H1 (cell line): ENCODE measurements around the gene C1GALT1. TPM values are rescaled to one million over a fixed set of nuclear protein-coding genes. Genes with fewer than 3 reads are reported as not detected.

Experiments used
- CTCF ChIA-PET: fragments of 300-600 bp; sonication (Branson Sonifier 250); formaldehyde crosslinking; loops from one replicate; lab custom pipeline; 2021; ENCODE audit not compliant: partially characterized antibody; lab: Charles Lee
- POLR2A ChIA-PET: fragments of 300-600 bp; sonication (Branson Sonifier 250); formaldehyde crosslinking; loops from one replicate; lab custom pipeline; 2021; ENCODE audit warnings: inconsistent platforms; ENCODE audit not compliant: partially characterized antibody; lab: Charles Lee
- DNase-seq, 2 experiments: peaks; one replicate each; pipeline versions ENCODE4 v3.0.0 to v3.0.0-alpha.2; 2010 to 2022; ENCODE audit warnings: low spot score in 2 of 2, low read depth in 1 of 2, mixed read lengths in 1 of 2
- FAIRE-seq: peaks from 2 replicates; lab custom pipeline; 2011; peaks lifted over from hg19 to GRCh38; lab: Jason Lieb, UNC
- H2AFZ ChIP-seq: 2 replicates; pipeline ENCODE4 v1.8.1; 2012; ENCODE audit warnings: low read length, inconsistent platforms
- H2AK5ac ChIP-seq: 2 replicates; pipeline ENCODE4 v1.6.1; 2013; ENCODE audit warnings: low read depth, low read length
- H2BK120ac ChIP-seq: replicated peaks from 2 replicates; pipeline ENCODE3; 2013; ENCODE audit warnings: low read depth, low read length, inconsistent platforms
- H2BK12ac ChIP-seq: 2 replicates; pipeline ENCODE4 v1.6.1; 2013; ENCODE audit warnings: low read depth, low read length
- H2BK15ac ChIP-seq: 2 replicates; pipeline ENCODE4 v1.6.1; 2013; ENCODE audit warnings: low read length
- H2BK20ac ChIP-seq: 2 replicates; pipeline ENCODE4 v1.6.1; 2013; ENCODE audit warnings: low read length
- H2BK5ac ChIP-seq: 2 replicates; pipeline ENCODE4 v1.6.1; 2013; ENCODE audit warnings: low read depth, low read length
- H3K14ac ChIP-seq: 2 replicates; pipeline ENCODE4 v1.6.1; 2013; ENCODE audit warnings: inconsistent platforms; ENCODE audit not compliant: insufficient read length
- H3K18ac ChIP-seq: 2 replicates; pipeline ENCODE4 v1.6.1; 2013; ENCODE audit warnings: low read length; ENCODE audit errors: extremely low read depth
- H3K23ac ChIP-seq: 2 replicates; pipeline ENCODE4 v1.6.1; 2013; ENCODE audit warnings: inconsistent platforms; ENCODE audit not compliant: insufficient read length
- H3K23me2 ChIP-seq: 2 replicates; pipeline ENCODE4 v1.6.1; 2013; ENCODE audit warnings: low read depth, low read length
- H3K27ac ChIP-seq: 2 replicates; pipeline ENCODE4 v1.6.1; 2011; ENCODE audit warnings: low read depth, low read length, inconsistent platforms
- H3K27me3 ChIP-seq, 4 experiments: replicated peaks in 1 of 4; 1 replicate in 1 of 4; 2 replicates in 3 of 4; pipeline versions ENCODE4 v1.6.1 to v1.8.1; 2011 to 2013; ENCODE audit warnings: low read length in 3 of 4, mild to moderate bottlenecking in 3 of 4, inconsistent platforms in 2 of 4, mixed read lengths in 2 of 4, moderate library complexity in 1 of 4; ENCODE audit not compliant: control insufficient read depth in 3 of 4, insufficient read depth in 3 of 4; ENCODE audit errors: extremely low read depth in 1 of 4
- H3K36me3 ChIP-seq, 4 experiments: 2 replicates each; pipeline versions ENCODE4 v1.6.1 to v1.8.1; 2011 to 2013; ENCODE audit warnings: mild to moderate bottlenecking in 4 of 4, low read length in 3 of 4, moderate library complexity in 2 of 4, control low read depth in 1 of 4, inconsistent platforms in 1 of 4; ENCODE audit not compliant: insufficient read depth in 4 of 4, control insufficient read depth in 2 of 4
- H3K4ac ChIP-seq: replicated peaks from 2 replicates; pipeline ENCODE3; 2013; ENCODE audit warnings: low read length, low read depth, mixed read lengths, inconsistent platforms; ENCODE audit not compliant: insufficient read length
- H3K4me1 ChIP-seq, 4 experiments: replicated peaks in 1 of 4; 1 replicate in 1 of 4; 2 replicates in 3 of 4; pipeline versions ENCODE4 v1.6.1 to v1.8.1; 2011 to 2013; ENCODE audit warnings: low read length in 3 of 4, inconsistent platforms in 2 of 4, mixed read lengths in 1 of 4; ENCODE audit not compliant: insufficient read depth in 4 of 4, control insufficient read depth in 3 of 4
- H3K4me2 ChIP-seq, 2 experiments: 2 replicates each; pipeline versions ENCODE4 v1.6.1 to v1.8.1; 2011 to 2013; ENCODE audit warnings: low read depth in 2 of 2, low read length in 2 of 2, control low read depth in 1 of 2, inconsistent platforms in 1 of 2, mild to moderate bottlenecking in 1 of 2; ENCODE audit not compliant: insufficient read depth in 1 of 2
- H3K4me3 ChIP-seq, 4 experiments: fragments of 200-600, 300-600 bp in 1 of 4; sonication (generic), shearing (Covaris generic), sonication (Bioruptor Twin) in 1 of 4; 2 replicates each; pipeline versions ENCODE4 v1.5.1 to v1.8.1; 2011 to 2016; ENCODE audit warnings: low read length in 4 of 4, low read depth in 3 of 4, control low read depth in 2 of 4, inconsistent platforms in 2 of 4, mild to moderate bottlenecking in 2 of 4, mixed read lengths in 1 of 4, moderate library complexity in 1 of 4; ENCODE audit not compliant: insufficient read depth in 2 of 4; ENCODE audit errors: extremely low read depth in 1 of 4
- H3K56ac ChIP-seq: replicated peaks from 2 replicates; pipeline ENCODE3; 2013; ENCODE audit warnings: low read depth, mild to moderate bottlenecking, mixed read lengths, low read length, inconsistent platforms; ENCODE audit not compliant: insufficient read length
- H3K79me1 ChIP-seq: 2 replicates; pipeline ENCODE4 v1.6.1; 2013; ENCODE audit warnings: low read depth, low read length, control low read depth
- H3K79me2 ChIP-seq, 2 experiments: 2 replicates each; pipeline versions ENCODE4 v1.6.1 to v1.8.1; 2012 to 2013; ENCODE audit warnings: low read length in 2 of 2, mild to moderate bottlenecking in 2 of 2, inconsistent platforms in 1 of 2; ENCODE audit not compliant: insufficient read depth in 2 of 2, control insufficient read depth in 1 of 2
- H3K9ac ChIP-seq, 4 experiments: replicated peaks in 1 of 4; 1 replicate in 1 of 4; 2 replicates in 3 of 4; pipeline versions ENCODE4 v1.6.1 to v1.8.1; 2011 to 2013; ENCODE audit warnings: low read depth in 3 of 4, low read length in 3 of 4, control low read depth in 2 of 4, mild to moderate bottlenecking in 2 of 4, moderate library complexity in 2 of 4, inconsistent platforms in 1 of 4; ENCODE audit errors: extremely low read depth in 1 of 4
- H3K9me3 ChIP-seq, 2 experiments: 2 replicates each; pipeline versions ENCODE4 v1.6.1 to v1.8.1; 2012 to 2013; ENCODE audit warnings: mild to moderate bottlenecking in 2 of 2, moderate library complexity in 2 of 2, control low read depth in 1 of 2, inconsistent platforms in 1 of 2, low read depth in 1 of 2, low read length in 1 of 2, mixed read lengths in 1 of 2; ENCODE audit not compliant: insufficient read depth in 2 of 2
- H4K20me1 ChIP-seq, 2 experiments: replicated peaks in 1 of 2; 2 replicates each; pipeline versions ENCODE3 to v1.8.1; 2011 to 2013; ENCODE audit warnings: inconsistent platforms in 2 of 2, low read length in 2 of 2, mild to moderate bottlenecking in 1 of 2; ENCODE audit not compliant: insufficient read depth in 2 of 2, control insufficient read depth in 1 of 2
- H4K5ac ChIP-seq: 2 replicates; pipeline ENCODE4 v1.6.1; 2013; ENCODE audit warnings: low read length, low read depth, mixed read lengths, inconsistent platforms; ENCODE audit not compliant: insufficient read length
- H4K8ac ChIP-seq: 2 replicates; pipeline ENCODE4 v1.8.0; 2013; ENCODE audit warnings: mild to moderate bottlenecking, moderate library complexity, low read length, inconsistent platforms; ENCODE audit not compliant: insufficient read depth; ENCODE audit errors: extremely low read depth
- H4K91ac ChIP-seq: replicated peaks from 2 replicates; pipeline ENCODE3; 2013; ENCODE audit warnings: low read length, mixed read lengths, inconsistent platforms; ENCODE audit not compliant: insufficient read length
- CHD1 ChIP-seq: IDR thresholded peaks from 2 replicates; pipeline ENCODE4 v1.6.1; 2012; ENCODE audit warnings: low read depth, low read length, improper control_type of control experiment
- KDM4A ChIP-seq: IDR thresholded peaks from one replicate; pipeline ENCODE4 v1.7.1; 2012; ENCODE audit warnings: low read depth, mild to moderate bottlenecking, moderate library complexity, low read length, inconsistent platforms; ENCODE audit not compliant: severe bottlenecking
- SIX5 ChIP-seq: IDR thresholded peaks from 2 replicates; pipeline ENCODE4 v1.6.1; 2011; ENCODE audit warnings: mild to moderate bottlenecking, low read depth, low read length
- SP2 ChIP-seq: IDR thresholded peaks from 2 replicates; pipeline ENCODE4 v1.6.1; 2012; ENCODE audit warnings: mild to moderate bottlenecking, low read length, inconsistent platforms
- USF2 ChIP-seq: IDR thresholded peaks from 2 replicates; pipeline ENCODE4 v1.6.1; 2011; ENCODE audit warnings: low read length, improper control_type of control experiment
- WGBS, 2 experiments: shearing (Covaris generic) in 1 of 2; methylation state at CpG; one replicate each; pipeline versions ENCODE4 v1.1.6 to v1.1.7; 2013 to 2015; ENCODE audit warnings: low lambda C conversion rate in 2 of 2, mixed read lengths in 2 of 2, inconsistent platforms in 1 of 2, low coverage in 1 of 2, missing lambda C conversion rate in 1 of 2; ENCODE audit not compliant: insufficient replicate concordance in 2 of 2, insufficient coverage in 1 of 2, insufficient read length in 1 of 2; ENCODE audit errors: extremely low coverage in 1 of 2, missing lambda C conversion rate in 1 of 2; 5-methylcytosine and 5-hydroxymethylcytosine counted together
- polyA plus RNA-seq, 7 experiments: library from polyadenylated mRNA; depleted of rRNA in 3 of 7; stranded (reverse) in 5 of 7; unstranded in 2 of 7; fragments of >200 nt in 5 of 7; fragments of 200-250 nt in 2 of 7; gene quantifications; 1 replicate in 5 of 7; 2 replicates in 1 of 7; 4 replicates in 1 of 7; pipeline versions ENCODE4 v1.2.1 to v1.2.3, GENCODE V29; 2011 to 2013; ENCODE audit warnings: missing spikeins in 2 of 7, mixed read lengths in 2 of 7
- total RNA-seq: library from RNA; stranded (reverse); fragmentation: NEBNext Ultra II Directional; extraction: Animal tissue kit (Norgen Biotek cat#: 25700); gene quantifications from 2 replicates; pipeline ENCODE4 v1.2.1, GENCODE V29; 2021

Gene C1GALT1
- total and polyA plus RNA-seq, 2 of the 8 experiments (the other 6 are each of a cell fraction or from before 2014, with no cell fraction given) = 18.7 to 94.2 TPM

- no peak overlapping the region for H2BK20ac ChIP-seq
- H3K18ac ChIP-seq = no peak overlapping the region
- FAIRE-seq (no peak), DNase-seq (no peak)
- H3K4me3 ChIP-seq = no peak overlapping the region
- no peak overlapping the region for H2BK120ac ChIP-seq
- no peak overlapping the region for H3K4ac ChIP-seq
- H3K27ac ChIP-seq = no peak overlapping the region
- 68% methylated on average over 1 of the region's 1 CpG; no CpG with 5 or more reads in 1 of the 2 experiments for WGBS, 2 experiments
- no peak overlapping the region for H3K14ac ChIP-seq
- no peak overlapping the region for H2BK12ac ChIP-seq
- H3K56ac ChIP-seq = no peak overlapping the region
- CTCF ChIA-PET = no interaction called here
- no peaks in the 10 kb centered on the region for H3K23me2 ChIP-seq
- H3K79me2 ChIP-seq = peaks cover 0 to 28% of the 10 kb centered on the region in 2 experiments; a peak in 2 of 4 replicates
- H4K8ac ChIP-seq = no peak overlapping the region
- no peak overlapping the region for H2AFZ ChIP-seq
- H2BK15ac ChIP-seq = no peak overlapping the region
- no peak overlapping the region for H3K23ac ChIP-seq
- POLR2A ChIA-PET = no interaction called here
- H3K9me3 ChIP-seq = no peaks in the 10 kb centered on the region
- H4K91ac ChIP-seq = no peak overlapping the region
- H2AK5ac ChIP-seq = no peak overlapping the region
- H3K27me3 ChIP-seq = no peaks in the 10 kb centered on the region
- peaks cover 0 to 1% of the 10 kb centered on the region in 2 experiments for H4K20me1 ChIP-seq
- no peak overlapping the region for H4K5ac ChIP-seq
- no peak overlapping the region for H3K9ac ChIP-seq
- no peak overlapping the region for H3K4me2 ChIP-seq
- H2BK5ac ChIP-seq = no peak overlapping the region
- H3K79me1 ChIP-seq = no peaks in the 10 kb centered on the region
- peaks cover 0 to 3% (median 1%) of the 10 kb centered on the region in 4 experiments; a peak in 3 of 7 replicates for H3K4me1 ChIP-seq
- peaks cover 0 to 24% (median 2%) of the 10 kb centered on the region in 4 experiments; a peak in 2 of 8 replicates for H3K36me3 ChIP-seq
- TF ChIP-seq SIX5 (no peak), KDM4A (no peak), USF2 (no peak), SP2 (no peak), CHD1 (no peak)
These were observed 65.3 kb downstream of the C1GALT1 start for GRCh38 chr7:7247658-7248057.
